Measurements from ENCODE around the gene HNRNPH3.

Gene HNRNPH3

DNA sequence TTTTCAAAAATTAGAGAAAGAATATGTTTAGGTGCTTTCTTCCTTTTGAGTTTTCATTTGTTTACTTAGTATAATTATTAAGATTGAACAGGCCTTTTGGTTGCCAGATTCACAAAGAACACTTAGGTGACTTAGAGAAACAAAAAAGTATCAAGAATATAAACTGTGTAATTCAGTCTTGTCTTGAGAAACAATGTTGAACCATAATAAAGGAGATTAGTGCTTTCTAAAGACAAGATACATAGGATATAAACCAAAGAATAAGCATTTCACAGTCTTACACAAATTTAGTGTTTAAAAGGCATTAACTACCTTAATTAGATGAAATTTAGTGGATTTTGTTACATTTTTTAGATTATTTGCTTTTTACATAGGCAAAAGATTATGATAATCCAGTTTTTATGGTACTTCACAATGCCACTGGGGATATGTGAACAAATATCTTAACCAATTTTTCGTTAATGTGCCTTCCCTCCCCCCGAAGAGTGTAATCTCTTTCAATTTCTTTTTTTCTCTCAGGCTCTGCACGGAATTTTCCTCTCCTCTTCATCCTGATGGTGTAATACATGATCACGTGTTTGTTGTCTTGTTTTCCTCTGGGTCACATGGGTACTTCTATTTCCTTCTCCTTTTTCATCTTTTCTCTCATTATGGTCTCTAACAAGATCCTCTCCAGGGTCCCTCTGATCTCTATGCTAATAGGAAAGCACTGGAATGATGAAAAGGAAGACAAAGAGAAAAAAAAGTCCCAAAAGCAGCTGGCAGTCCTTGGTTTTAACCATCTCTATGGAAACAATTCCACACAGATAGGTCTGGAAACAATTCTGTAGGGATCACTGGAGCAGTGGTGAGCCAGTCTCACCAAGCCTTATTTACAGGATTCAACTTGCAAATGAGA, 3.7 kb upstream of the HNRNPH3 start:
- peak; percentile 39 for DNase-seq
- Histone ChIP-seq H3K4me3 (ENCODE audit: low read depth, low read length) (no peak overlapping the region), H3K27me3 (replicated peaks) (no peaks in the 10 kb centered on the region), H3K36me3 (replicated peaks) (peaks cover 6% of the 10 kb centered on the region), H3K27ac (peak overlapping the region; percentile 37)
- TF ChIP-seq CTCF (IDR thresholded peaks at IDR 0.05; ENCODE audit: low read depth, low read length, missing control alignments) = no peak
- in situ Hi-C loops (cut with HindIII; ENCODE audit: low pct_ligation_motif_present, low sequenced_read_pairs) = no loop called here

DNA sequence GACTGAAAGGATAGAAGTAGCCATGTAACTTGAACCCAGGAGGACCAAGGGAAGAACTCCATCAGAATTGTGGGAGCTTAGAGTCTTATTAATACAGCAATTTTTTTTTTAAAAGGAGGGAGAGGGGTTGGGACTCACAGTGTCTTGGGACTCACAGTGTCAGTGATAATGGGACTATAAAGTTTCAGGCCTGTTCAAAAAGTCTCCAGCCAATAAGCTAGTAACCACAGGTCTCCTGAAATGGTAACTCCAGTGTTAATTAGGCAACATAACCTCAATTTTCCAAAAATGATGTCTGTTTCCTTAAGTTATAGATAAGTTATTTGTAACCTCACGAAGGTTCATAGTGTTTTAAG, 2.4 kb upstream of the HNRNPH3 start:
- H3K4me3 ChIP-seq (ENCODE audit: low read depth, low read length) = no peak overlapping the region
- TF ChIP-seq CTCF (IDR thresholded peaks at IDR 0.05; ENCODE audit: low read depth, low read length, missing control alignments) = no peak
- no peak overlapping the region for H3K27ac ChIP-seq
- no peaks in the 10 kb centered on the region for H3K27me3 ChIP-seq (replicated peaks)
- peaks cover 6% of the 10 kb centered on the region for H3K36me3 ChIP-seq (replicated peaks)
- in situ Hi-C loops (cut with HindIII; ENCODE audit: low pct_ligation_motif_present, low sequenced_read_pairs) = no loop called here
- DNase-seq = no peak

GRCh38 chr10:68330852-68331454, 911 bp upstream of the HNRNPH3 start:
- no peak for TF ChIP-seq CTCF (IDR thresholded peaks at IDR 0.05; ENCODE audit: low read depth, low read length, missing control alignments)
- H3K27me3 ChIP-seq (replicated peaks) = no peaks in the 10 kb centered on the region
- no peak for DNase-seq
- H3K36me3 ChIP-seq (replicated peaks) = peaks cover 6% of the 10 kb centered on the region
- H3K4me3 ChIP-seq (ENCODE audit: low read depth, low read length) = peak overlapping the region; percentile 88
- in situ Hi-C loops (cut with HindIII; ENCODE audit: low pct_ligation_motif_present, low sequenced_read_pairs) = no loop called here
- H3K27ac ChIP-seq = peak overlapping the region; percentile 95

- Histone ChIP-seq H3K27me3 (replicated peaks) (no peaks in the 10 kb centered on the region), H3K27ac (peak within 1 kb of the TSS; percentile 95), H3K4me3 (ENCODE audit: low read depth, low read length) (peak within 1 kb of the TSS; percentile 88), H3K36me3 (replicated peaks) (peaks cover 6% of the 10 kb centered on the region)
- DNase-seq = peak; percentile 61
- peak; percentile 72 for TF ChIP-seq CTCF (IDR thresholded peaks at IDR 0.05; ENCODE audit: low read depth, low read length, missing control alignments)
- in situ Hi-C loops (cut with HindIII; ENCODE audit: low pct_ligation_motif_present, low sequenced_read_pairs) = no loop called here
Measured at GRCh38 chr10:68332259-68333057, 594 bp downstream of the HNRNPH3 start, which contains the start of gene PBLD. Gene PBLD (minus strand): TSS chr10:68332928. CDS start chr10:68306844, 26,084 bp downstream.

DNA sequence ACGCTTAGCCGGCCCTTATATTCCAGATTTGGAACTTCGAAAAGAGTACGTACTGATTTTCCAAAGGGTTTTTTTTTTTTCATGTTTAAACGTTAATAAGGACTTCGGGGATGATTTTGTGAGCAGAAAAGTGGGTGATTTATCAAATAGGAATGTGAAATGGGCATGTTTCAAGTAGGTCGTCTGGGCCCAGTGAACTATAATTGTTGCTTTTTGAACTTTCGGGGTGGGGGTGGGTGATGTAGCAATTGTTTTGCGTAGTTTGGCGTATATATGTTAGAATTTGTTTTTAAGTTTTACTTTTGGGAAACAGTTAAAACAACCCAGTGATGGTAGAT, 1.2 kb downstream of the HNRNPH3 start:
- in situ Hi-C loops (cut with HindIII; ENCODE audit: low pct_ligation_motif_present, low sequenced_read_pairs) = no loop called here
- DNase-seq = peak; percentile 5

More for the DNA sequence above, 1.2 kb downstream of the HNRNPH3 start:
- Histone ChIP-seq H3K4me3 (ENCODE audit: low read depth, low read length) (peak overlapping the region; percentile 88), H3K27ac (peak overlapping the region; percentile 95), H3K36me3 (replicated peaks) (peaks cover 6% of the 10 kb centered on the region), H3K27me3 (replicated peaks) (no peaks in the 10 kb centered on the region)
- no peak for TF ChIP-seq CTCF (IDR thresholded peaks at IDR 0.05; ENCODE audit: low read depth, low read length, missing control alignments)

Data from brain microvascular endothelial cell (primary cell).